Mammary epithelial cell (primary cell): ENCODE measurements around the gene SORD.
"Not testable (repeated sequence)": the region's sequence is repeated elsewhere in the genome, so short reads cannot be mapped to it uniquely, and the experiment has no call there.

ENCODE experiments used
- CTCF ChIP-seq, 2 donors: IDR thresholded peaks in 1 of 2; conservative IDR thresholded peaks in 1 of 2; 2 replicates each; pipeline ENCODE4 v1.5.1; 2011 to 2012; ENCODE audit warnings: inconsistent platforms in 2 of 2, low read length in 2 of 2, mild to moderate bottlenecking in 2 of 2, control low read depth in 1 of 2, low read depth in 1 of 2; ENCODE audit not compliant: insufficient read depth in 1 of 2; ENCODE audit errors: extremely low read depth in 1 of 2
- EZH2 ChIP-seq: IDR thresholded peaks from 2 replicates; pipeline ENCODE4 v1.6.1; 2012; ENCODE audit warnings: low read length, inconsistent platforms, borderline replicate concordance

GRCh38 chr15:44977781-44978180 is 45.2 kb upstream of the SORD start:
- TF ChIP-seq CTCF (conservative IDR thresholded peaks at IDR 0.05 in 1 of 2, IDR thresholded peaks at IDR 0.05 in 1 of 2; ENCODE audit: extremely low read depth in 1 of 2, insufficient read depth in 1 of 2, low read depth in 1 of 2, low read length in 2 of 2); EZH2: not testable (repeated sequence)
